Kidney epithelial cell (primary cell): ENCODE measurements around the gene FOXO6. TPM values are rescaled to one million over a fixed set of nuclear protein-coding genes. Genes with fewer than 3 reads are reported as not detected.

Experiments used
- DNase-seq: peaks from one replicate; pipeline ENCODE4 v3.0.0-alpha.2; 2010; ENCODE audit warnings: low read depth
- H3K27me3 ChIP-seq: 2 replicates; pipeline ENCODE4 v1.6.0; 2011; ENCODE audit warnings: low read length; ENCODE audit not compliant: control insufficient read depth, insufficient read depth
- H3K36me3 ChIP-seq: 2 replicates; pipeline ENCODE4 v1.5.1; 2011; ENCODE audit warnings: low read length; ENCODE audit not compliant: control insufficient read depth, insufficient read depth
- H3K4me3 ChIP-seq: 2 replicates; pipeline ENCODE4 v1.5.1; 2011; ENCODE audit warnings: low read depth, mild to moderate bottlenecking, control low read depth, low read length
- total RNA-seq: library from RNA; depleted of rRNA; stranded (reverse); fragments of >200 nt; gene quantifications from 2 replicates; pipeline ENCODE4 v1.2.3, GENCODE V29; 2015
- TF ChIP-seq, protein P1 (sequence below): IDR thresholded peaks from 2 replicates; pipeline ENCODE4 v1.5.1; 2011; ENCODE audit warnings: mild to moderate bottlenecking, moderate library complexity, low read length, control low read depth, inconsistent platforms; ENCODE audit not compliant: insufficient read depth, poor library complexity, severe bottlenecking

The FOXO6 gene
- total RNA-seq, 1 donor from 2014 or later: 0.67 TPM

DNA sequence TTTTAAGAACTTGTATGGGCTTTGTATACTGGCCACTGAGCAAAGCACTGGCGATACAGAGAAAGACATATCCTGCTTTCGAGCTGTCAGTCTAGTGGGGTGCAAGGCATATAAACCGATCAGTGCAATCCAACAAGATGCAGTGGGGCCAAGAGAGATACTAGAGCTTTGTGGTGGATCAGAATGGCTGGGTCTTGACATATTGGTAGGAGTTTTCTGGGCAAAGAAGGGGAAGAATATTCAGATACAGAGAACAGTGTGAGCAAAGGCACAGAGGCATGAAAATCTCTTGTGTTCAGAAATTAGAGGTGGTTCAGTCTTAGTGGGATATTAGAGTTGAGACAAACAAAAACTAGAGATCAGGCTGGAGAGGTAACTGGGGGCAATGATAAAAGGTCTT is 49.2 kb downstream of the FOXO6 start:
- TF ChIP-seq, protein P1, sequence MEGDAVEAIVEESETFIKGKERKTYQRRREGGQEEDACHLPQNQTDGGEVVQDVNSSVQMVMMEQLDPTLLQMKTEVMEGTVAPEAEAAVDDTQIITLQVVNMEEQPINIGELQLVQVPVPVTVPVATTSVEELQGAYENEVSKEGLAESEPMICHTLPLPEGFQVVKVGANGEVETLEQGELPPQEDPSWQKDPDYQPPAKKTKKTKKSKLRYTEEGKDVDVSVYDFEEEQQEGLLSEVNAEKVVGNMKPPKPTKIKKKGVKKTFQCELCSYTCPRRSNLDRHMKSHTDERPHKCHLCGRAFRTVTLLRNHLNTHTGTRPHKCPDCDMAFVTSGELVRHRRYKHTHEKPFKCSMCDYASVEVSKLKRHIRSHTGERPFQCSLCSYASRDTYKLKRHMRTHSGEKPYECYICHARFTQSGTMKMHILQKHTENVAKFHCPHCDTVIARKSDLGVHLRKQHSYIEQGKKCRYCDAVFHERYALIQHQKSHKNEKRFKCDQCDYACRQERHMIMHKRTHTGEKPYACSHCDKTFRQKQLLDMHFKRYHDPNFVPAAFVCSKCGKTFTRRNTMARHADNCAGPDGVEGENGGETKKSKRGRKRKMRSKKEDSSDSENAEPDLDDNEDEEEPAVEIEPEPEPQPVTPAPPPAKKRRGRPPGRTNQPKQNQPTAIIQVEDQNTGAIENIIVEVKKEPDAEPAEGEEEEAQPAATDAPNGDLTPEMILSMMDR: no peak
- no peaks in the 10 kb centered on the region for H3K36me3 ChIP-seq
- peaks cover 23% of the 10 kb centered on the region for H3K27me3 ChIP-seq
- DNase-seq: no peak
- H3K4me3 ChIP-seq: no peak overlapping the region

DNA sequence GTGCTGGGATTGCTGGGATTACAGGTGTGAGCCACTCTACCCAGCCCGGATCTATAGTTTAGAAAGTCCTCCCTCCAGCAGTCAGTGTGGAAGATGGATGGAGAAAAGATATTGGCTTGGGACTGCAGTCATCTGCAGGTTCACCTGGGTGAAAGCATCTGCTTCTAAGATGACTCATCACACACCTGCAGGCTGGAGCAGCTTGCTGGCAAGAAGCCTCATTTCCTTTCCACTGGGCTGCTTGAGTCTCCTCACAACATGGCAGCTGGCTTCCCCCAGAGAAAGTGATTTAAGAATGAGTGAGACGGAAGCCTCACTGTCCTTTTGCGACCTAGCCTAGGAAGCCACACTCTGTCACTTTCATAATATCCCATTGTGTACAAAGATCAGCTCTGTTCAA is 50.0 kb downstream of the FOXO6 start:
- Histone ChIP-seq H3K27me3 (peaks cover 23% of the 10 kb centered on the region), H3K4me3 (no peak overlapping the region), H3K36me3 (no peaks in the 10 kb centered on the region)
- TF ChIP-seq, protein P1: no peak
- no peak for DNase-seq

DNA sequence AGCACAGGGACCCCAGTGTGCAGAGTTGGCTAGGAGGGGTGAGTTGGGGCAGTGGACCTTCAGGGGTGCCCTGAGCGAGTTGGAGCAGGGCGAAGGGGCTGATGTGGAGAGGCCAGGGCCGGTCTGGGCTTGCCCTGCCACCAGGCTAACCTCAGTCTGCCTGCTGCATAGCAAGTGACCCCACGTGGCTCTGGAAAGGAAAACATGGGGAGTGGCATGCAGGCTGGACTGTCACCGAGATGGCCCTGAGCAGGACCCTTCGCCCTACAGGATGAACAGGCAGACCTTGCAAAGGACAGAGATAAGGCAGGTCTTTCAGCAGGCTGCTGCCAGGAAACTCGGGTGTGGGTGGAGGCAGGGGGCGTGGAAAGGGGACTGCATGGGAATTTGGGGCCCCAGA is 51.5 kb downstream of the FOXO6 start:
- DNase-seq: no peak
- H3K27me3 ChIP-seq: peaks cover 15% of the 10 kb centered on the region

DNA sequence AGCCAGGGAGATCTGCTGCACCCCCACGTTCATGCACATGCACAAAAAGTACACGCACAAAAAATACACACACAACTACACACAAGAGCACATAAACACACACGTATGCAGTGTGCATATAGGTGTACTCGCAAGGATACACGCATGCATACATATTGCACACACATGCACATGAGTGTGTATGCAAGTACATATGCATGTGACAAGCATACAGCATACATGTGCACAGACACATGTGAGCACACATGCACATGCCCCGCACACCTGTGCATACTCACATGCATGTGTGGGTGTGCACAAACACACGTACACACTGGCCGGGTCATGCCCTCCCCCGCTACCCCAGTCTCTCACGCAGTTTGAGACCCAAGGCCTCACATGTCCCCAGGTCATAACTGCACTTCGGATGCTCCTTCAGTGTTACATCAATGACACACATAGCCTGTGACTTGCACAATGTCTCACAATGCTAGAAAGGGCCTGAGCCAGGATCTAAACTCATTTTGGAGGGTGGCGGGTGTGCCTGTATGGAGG is 52.6 kb downstream of the FOXO6 start:
- no peak for DNase-seq
- Histone ChIP-seq H3K4me3 (no peak overlapping the region), H3K36me3 (no peaks in the 10 kb centered on the region), H3K27me3 (peaks cover 7% of the 10 kb centered on the region)
- TF ChIP-seq, protein P1: no peak

More for the DNA sequence above, 51.5 kb downstream of the FOXO6 start:
- TF ChIP-seq, protein P1: no peak
- Histone ChIP-seq H3K4me3 (no peak overlapping the region), H3K36me3 (no peaks in the 10 kb centered on the region)

DNA sequence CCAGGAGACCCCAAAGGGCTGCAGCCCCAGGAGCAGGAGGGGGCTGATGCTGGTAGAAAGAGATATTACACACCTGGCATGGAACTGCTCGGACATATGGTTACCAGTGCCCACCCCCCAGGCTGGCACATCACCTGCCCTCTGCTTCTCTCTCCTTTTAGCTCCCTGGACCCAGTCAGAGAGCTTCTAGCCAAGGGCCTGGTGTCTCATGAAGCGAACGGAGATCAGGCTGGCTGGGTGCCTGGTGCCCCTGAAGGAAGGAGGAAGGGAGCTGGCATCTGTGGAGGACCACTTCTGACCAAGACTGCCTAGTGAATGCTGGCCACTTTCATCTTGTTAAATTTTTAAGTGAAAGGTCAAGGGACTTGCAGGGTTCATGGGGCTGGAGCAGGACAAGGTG is 53.1 kb downstream of the FOXO6 start:
- TF ChIP-seq, protein P1: no peak
- peaks cover 5% of the 10 kb centered on the region for H3K27me3 ChIP-seq
- H3K4me3 ChIP-seq: no peak overlapping the region
- no peak for DNase-seq
- no peaks in the 10 kb centered on the region for H3K36me3 ChIP-seq

DNA sequence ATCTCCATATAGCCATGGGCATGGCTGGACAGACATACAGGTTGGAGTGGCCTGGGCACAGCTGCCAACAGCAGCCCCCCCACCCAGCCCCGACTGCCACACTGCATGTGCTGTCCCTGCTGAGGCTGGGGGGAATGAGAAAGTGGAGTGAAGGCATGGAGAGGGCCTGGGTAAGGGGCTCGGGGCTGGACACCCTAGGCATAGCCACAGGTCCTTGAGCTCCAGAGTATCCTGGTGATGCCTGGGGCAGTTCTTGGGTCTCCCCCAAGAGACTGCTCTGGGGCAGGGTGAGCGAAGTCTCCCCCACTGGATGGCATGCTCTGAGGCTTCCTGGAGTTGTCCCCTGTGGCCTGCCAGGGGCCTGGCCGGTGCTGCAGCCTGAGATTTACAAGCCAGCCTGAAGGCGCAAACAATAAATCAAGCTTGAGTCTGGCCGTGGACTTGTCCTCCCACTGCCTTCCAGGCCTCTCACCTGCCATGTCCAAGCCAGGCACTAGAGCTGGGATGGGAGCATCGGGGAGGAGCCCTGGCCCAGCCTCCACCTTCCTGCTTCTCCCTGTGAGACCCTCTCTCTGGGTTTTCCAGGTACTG is 53.6 kb downstream of the FOXO6 start:
- Histone ChIP-seq H3K36me3 (no peaks in the 10 kb centered on the region), H3K27me3 (no peaks in the 10 kb centered on the region), H3K4me3 (no peak overlapping the region)
- TF ChIP-seq, protein P1: no peak
- DNase-seq: no peak
